Measurements from ENCODE around the gene TTLL12.

TTLL12 gene

DNA sequence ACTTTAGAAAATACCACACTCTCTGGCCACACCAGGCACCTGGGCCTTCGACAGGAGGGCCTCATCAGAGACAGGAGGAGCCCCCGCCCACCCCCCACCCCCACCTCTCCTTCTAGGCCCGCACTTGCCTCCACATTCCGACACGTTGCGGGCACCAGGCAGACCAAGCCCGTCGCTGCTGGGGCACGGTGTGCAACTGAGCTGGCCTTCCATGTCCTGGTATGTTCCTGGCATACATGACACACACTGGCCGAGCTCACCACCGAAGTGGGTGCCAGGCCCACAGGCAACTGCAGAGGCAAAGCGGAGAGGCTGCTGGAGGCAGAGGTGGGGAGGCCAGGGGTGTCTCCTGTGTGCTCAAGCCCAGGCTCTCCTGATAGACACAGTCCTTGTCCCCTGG, 27.0 kb upstream of the TTLL12 start:
- no peak for DNase-seq (ENCODE audit: low read depth)

DNA sequence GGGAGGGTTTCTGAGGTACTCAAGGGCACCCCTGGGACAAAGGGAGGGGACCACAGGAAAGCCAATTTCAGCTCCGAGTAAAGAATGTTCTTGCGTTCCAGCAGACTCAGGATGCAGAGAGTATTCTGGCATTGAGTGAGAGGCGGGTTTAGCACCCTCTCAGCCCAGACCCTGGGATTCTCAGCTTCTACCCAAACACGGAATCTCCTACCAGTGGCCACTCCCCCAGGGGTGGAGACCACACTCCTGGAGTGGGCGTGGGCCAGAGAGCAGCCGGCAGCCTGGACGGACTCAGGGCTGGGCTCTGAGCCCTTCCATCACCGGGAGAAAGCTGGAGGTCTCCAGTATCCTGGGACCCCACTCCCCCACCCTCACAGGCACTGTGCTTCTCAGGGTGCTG, 26.1 kb upstream of the TTLL12 start:
- no peak for DNase-seq (ENCODE audit: low read depth)

DNA sequence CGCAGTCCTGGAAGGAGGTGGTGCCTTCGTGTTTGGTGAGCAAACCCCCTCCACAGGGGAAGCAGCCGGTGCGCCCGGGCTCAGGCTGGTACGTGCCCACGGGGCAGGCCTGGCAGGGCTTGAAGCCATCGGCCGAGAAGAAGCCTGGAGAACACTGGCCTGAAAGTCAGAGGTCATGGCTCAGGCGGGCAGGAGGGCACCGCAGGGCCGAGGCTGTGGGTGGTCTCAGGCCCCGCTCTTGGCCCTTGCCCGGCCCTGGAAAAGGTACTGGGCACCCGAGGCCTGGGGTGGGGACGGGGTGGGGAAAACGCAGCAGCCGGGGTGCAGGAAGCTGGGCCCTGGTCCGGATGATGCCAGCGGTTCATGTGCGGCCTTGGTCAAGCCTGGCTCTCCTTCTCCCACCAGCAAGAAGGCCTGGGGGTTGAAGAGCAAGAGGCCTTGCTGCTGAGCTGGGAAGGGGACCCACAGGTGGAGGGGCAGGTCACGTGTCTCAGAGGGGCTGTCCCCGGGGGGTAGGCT, 25.6 kb upstream of the TTLL12 start:
- no peak for DNase-seq (ENCODE audit: low read depth)

DNA sequence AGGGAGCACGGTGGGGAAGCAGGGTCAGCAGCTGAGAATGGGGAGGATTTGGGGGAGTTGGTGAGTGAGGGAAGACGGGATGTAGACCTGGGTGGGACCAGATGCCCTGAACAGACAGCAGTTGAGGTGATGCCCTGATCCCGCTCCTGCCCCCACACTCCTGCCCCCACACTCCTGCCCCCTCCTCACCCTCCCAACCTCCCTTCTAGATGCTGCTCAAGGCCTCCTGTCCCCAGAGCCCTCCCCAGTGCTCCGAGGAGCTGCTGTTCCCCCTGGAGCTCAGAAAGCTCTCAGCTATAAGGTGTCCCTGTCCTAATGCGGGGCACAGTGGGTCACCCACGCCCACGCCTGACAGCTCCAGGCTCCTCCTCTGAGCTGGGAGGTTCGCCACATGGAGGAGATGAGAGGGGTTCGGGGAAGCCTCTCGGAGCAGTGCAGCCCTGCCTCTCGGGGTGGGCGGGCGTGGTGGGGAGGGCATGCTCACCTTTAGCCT, 25.1 kb upstream of the TTLL12 start:
- DNase-seq (ENCODE audit: low read depth) = no peak

DNA sequence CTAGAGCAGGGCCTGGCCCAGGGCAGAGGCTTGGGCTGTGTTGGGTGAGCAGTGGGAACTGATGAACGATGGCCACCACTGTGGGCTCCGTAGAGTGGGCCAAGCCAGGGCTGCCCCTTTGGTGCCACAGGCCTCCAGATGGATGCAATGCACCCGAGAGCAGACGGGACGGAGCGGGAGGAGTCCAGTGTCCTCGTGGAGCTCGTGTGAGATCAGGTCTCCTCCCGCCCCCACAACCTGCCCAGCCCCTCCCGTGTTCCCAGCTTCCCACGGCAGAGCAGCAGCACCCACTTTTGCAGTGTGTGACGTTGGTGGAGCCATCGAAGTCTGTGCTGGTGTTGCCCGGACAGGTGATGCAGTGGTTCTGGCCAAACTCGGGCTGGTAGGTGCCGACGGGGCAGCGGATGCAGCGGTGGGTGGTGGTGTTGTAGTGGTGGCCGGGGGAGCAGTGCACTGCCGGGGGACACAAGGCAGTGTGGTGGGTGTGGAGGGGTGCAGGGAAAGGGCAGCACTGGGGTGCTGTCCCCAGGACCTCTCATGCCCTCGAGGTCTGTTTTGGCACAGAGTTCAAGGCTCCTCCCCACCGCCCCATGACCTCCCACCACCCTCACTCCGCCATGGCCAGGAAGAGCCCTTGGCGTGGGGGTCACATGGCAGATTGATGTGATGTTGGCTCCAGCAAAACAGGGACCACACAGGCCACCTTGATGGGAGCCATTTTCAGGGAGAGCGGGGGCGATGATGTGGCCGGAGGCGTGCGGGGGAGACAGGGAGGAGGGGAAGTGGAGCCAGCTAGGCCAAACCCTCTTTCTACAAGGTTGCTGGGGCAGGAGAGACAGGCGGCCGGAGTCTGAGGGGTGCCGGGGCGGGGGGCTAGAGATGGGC, 23.9 kb upstream of the TTLL12 start:
- DNase-seq (ENCODE audit: low read depth) = no peak

DNA sequence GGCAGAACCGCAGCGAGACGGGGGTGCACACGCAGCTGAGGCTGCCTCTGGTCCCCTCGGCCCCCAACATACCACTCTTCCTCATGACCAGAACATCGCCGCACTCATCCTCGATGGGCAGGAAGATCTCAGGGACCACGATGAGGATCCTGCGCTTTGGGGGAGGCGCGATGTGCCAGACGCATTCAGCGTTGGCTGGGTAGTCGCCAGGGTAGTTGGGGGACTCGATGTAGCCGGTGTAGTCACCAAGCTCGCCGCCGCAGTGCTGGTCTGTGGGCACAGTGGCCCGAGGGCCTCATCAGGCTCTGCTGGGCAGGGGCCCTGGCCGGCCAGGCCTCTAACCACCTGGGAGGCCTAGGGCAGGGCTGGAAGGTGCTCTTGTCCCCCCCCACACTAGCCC, 23.0 kb upstream of the TTLL12 start:
- no peak for DNase-seq (ENCODE audit: low read depth)

DNA sequence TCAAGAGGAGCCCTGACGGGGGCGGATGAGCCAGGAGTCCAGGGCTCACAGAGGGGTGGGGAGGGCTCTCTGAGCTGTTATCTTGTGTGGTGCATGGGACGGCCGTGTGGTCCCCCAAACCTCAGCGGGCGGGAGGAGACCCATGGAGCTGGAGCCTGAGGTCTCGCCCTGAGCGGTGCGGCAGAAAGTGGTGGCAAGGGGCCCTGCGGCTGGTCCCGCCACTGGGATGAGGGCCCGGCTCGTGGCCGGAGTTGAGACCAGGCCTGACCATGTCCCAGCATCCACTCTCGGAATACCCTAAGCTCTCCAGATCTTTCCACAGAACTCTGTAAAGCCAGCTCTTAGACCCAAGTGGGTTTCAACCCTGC, 22.6 kb upstream of the TTLL12 start:
- no peak for DNase-seq (ENCODE audit: low read depth)

DNA sequence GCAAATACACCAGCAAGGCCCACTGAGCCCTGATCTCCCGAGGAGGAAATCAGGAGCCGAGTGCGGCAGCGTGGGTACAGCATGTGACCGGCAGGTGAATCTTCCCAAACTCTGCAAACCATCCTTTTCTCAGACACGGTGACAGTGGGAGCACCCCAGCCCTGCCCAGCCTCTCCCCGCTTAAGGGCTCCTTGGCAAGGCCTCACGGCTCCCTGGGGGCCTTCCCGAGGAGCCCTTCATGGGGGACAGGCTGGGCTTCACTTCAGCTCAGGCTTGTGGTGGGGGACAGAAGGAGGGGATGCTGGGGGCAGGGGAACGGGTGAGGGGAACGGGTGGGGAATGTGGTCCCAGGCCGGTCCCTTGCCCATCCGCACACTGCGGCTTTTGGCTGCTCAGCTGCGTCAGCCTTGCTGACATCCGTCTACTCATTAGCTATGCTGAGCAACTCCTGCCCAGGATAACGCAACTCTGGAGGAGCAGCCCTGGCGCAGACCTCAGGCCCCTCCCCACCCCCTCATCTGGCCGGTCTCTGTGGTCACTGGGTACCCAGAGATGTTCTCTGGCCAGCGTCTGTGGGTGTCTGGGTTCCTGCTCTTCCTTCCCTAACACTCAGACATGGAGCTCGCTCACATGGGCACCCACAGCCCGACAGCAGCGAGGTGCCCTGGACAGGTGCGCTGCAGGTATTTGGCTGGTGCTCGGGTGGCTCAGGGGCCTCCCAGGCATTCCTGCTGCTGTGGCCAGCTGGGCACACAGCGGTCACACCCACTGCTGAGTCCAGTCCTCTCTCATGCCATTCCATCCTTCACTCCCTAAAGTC, 22.0 kb upstream of the TTLL12 start:
- no peak for DNase-seq (ENCODE audit: low read depth)

DNA sequence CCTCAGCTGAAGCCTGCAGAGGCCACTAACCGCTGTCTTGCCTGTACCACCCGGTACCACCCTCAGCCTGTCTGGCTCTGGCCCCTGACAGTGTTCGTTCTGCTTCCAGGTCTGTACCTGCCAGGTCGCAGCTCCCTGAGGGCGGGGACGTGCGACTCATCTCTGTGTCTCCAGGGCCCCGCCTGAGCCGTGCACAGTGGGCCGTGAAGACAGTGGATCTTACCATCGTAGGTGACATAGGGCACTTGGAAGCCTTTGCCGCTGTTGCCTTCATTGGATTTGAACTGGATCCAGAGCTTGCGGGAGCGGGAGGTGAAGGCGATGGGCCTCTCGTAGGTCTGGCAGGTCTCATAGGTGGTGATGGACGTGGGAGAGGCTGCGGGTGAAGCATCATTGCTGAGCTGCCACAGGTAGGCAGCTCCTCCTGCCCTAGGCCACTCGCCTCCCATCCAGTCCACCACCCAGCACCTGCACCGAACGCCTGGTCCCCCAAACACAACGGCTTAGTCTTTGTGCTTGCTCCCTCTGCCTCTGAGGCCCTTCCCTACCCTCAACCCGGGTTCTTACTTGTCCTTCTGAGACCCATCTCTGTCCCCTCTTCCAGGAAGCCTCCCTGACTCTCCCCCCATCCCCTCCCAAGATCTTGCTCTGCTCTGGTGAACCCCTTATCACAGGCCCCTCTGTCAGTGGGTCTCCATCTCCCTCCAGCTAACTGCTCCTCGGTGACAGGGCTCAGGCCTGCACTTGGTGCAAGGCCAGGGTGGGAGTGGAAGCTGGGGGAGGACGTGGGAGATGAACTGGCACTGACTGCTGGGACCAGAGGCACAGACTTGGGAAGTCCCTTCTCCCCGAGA, 21.1 kb upstream of the TTLL12 start:
- DNase-seq (ENCODE audit: low read depth) = no peak

DNA sequence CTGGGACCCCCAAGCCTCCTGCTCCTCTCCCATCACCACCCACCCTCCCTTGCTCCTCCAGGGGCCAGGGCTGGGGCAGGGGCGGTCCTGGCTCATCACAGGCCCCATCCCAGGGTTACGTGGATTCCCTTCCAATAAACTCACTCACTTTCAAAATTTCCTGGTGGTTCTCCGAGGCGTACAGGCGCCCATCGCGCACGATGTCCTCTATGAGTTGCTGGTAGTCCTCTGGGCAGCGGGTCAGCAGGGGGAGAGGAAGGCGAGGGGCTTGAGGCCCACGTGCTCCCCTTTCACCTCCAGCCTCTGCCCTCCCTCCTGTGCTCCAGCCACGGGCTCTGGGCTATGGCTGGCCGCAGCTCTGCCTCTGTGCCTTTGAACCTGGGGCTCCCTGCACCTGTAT, 20.5 kb upstream of the TTLL12 start:
- no peak for DNase-seq (ENCODE audit: low read depth)

DNA sequence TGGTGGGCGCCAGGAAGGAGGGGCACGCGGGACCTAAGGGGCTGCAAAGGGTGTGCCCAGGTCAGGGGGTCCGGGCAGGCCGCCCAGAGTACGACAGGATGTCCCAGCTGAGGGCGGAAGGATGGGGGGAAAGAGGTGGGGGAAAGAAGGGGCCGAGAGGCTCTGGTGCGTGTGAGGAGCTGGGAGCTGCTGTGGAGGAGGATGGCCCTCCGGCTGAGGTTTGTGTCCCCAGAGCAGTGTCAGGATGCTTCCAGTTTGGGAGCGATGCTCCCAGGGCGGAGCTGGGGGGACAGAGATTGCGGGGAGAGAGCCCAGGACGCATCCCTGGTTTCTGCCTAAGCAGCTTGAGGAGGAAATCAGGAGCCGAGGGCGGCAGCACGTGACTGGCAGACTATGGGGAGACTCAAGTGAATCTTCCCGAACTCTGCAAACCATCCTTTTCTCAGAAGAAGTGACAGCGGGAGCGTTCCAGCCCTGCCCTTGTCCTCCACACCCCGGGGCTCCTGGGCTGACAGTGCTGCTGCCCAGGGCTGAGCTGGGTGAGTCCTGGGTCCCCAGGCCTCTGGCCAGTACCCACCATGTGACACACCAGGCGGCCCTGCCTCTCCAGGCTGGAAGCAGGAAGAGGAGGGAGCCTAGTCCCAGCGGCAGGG, 19.7 kb upstream of the TTLL12 start:
- DNase-seq (ENCODE audit: low read depth) = no peak

DNA sequence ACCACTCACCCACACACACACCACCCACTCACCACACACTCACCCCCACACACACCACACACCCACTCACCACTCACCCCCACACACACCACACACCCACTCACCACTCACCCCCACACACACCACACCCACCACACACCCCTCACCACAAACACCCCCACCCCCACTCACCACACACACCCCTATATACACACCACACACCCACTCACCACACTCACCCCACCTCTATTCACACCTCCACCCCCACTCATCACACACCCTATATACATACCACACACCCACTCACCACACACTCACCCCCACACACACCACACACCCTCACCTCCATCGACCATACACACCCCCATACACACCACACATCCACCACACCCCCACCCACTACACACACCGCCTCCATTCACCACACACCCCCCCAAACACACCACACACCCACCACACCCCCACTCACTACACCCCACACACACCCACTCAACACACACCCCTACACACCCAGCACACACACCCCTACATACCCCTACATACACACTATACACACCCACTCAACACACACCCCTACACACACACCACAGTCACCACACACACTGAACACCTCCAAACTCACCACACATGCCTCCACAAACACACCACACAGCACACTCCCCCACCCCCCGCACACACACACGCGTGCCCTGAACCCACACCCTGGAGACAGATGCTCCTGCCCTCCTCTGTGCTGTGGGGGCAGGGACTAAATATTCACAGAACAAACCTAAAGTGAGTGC, 19.0 kb upstream of the TTLL12 start:
- no peak for DNase-seq (ENCODE audit: low read depth)

DNA sequence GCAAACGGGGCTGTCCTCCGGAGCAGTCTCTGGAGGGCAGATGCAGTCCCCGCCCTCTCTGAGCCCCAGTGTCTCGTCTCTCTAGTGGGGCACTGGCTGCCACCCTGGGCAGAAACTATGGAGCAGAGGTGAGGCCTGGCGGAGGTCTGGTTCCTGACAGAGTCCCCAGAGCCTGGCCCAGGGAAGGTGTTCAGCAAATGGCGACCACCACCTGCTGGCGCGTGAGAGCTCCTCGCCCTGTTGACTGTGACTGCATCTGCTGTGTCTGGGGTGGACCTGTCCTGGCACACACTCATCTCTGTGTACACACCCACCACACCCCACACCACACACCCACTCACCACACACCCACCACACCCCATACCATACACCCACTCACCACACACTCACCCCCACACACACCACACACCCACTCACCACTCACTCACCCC, 18.3 kb upstream of the TTLL12 start:
- no peak for DNase-seq (ENCODE audit: low read depth)

DNA sequence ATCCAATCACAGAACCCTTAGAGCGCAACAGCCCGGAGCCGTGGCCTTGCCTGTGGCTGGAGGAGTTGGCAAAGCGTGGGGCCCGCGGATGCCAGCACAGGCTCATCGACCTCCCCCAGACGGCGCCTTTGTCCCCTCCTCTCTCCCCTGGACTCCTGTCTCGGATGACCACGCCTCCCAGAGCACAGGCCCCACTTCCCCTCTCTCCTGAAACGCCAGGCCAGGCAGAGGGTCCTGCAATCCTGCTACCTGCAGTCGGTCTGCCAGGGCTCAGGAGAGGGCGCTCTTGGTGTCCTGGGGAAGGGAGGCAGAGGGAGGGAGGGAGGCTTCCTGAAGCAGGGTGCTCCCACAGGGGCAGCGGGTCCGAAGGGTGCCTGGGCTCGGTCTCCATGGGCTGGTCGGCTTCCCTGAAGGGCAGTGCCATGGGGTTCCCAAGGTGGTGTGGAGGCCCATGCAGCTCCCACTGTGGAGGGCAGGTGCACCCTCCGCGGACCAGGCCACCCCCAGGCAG, 16.6 kb upstream of the TTLL12 start:
- no peak for DNase-seq (ENCODE audit: low read depth)

DNA sequence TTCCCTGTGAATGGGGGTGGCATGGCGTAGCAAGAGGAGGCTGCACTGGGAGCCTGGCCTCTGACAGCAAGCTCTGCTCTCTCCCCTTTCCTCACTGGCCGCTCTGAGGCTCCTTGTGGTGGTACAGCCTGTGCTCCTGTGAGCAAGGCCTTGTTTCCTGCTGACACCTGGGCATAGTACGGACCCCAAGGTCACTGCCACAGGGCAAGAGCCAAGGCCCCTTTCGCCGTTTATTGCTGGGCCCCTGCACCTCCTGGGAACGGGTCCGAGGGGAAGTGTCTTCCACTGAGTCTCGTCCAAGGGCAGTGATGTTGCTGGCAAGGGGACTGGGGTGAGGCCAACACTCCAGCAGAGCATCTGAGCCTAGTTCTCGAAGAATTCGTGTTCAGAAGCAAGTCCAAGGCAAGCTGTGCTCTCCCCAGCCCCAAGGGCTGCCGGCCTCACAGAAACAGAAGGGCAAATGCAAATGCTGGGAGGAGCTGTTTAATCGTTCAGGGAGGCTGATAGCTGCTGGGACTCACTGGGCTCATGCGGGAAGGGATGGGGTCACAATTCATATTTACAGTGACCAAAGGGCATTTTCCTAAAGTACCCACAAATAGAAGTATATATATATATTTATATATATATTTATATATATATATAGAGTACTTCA, 15.9 kb upstream of the TTLL12 start:
- no peak for DNase-seq (ENCODE audit: low read depth)

DNA sequence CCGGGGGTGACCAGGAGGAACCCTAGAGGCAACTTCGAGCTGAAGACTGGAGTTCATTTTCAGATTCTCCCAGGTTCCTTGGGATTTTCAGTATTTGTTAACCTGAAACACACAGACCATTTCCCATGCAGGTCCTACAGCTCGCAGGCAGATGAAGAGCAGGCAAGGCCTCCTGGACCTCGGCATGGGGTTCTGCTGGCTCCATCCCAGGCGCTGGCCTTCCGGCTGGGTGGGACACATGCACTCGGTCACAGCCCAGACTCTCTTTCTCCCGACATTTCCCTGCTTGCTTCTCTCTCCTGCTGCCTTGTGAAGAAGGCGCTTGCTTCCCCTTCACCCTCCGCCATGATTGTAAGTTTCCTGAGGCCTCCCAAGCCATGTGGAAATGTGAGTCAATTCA, 15.4 kb upstream of the TTLL12 start:
- DNase-seq (ENCODE audit: low read depth) = no peak

DNA sequence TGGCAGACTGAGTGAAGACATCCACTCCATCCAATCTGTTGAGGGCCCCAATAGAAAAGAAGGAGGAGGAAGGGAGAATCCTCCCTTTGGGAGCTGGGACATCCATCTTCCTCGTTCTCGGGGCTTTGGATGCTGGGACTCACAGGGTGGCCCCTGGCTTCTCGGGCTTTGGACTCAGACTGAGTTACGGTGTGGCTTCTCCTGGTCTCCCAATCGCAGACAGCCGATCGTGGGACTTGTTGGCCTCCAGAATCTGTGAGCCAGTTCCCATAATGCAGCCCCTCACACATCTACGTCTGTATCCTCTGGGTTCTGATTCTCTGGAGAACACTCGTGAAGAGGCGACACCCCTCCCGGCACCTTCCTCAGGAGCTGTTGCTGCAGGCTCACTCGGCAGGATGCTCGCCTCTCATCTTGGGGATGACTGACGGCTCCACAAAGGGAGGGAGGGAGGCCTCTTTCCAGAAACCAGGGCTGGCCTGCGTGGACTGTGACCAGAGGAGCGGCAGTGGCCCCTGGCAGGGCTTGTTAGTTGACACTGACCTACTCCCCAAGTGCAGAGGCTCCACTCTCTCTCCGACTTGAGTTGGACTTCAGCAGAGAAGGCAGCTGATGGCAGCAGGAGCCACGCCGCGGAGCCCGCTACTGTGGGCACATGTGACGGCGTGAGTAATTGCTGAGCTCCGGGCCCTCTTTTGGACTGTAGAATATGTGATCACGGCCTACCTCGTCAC, 14.7 kb upstream of the TTLL12 start:
- no peak for DNase-seq (ENCODE audit: low read depth)

DNA sequence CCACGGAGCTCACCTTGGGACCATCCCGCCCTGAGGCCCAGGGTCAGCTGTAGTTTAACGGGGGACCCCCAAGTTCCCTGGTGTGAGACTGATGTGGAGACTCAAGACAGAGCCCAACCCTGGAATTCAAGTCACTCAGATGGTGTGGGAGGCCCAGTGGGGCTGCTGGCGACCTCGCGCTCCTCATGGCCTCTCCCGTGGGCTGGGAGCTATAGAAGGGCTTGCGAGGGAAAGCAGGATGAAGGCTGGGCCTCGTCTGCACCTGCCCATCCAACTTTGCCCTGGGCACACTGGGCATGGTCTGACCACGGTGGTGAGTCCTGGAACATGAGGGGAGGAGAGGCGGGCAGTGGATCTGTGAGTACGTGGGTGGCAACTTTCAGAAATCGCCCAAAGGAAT, 13.6 kb upstream of the TTLL12 start:
- no peak for DNase-seq (ENCODE audit: low read depth)

DNA sequence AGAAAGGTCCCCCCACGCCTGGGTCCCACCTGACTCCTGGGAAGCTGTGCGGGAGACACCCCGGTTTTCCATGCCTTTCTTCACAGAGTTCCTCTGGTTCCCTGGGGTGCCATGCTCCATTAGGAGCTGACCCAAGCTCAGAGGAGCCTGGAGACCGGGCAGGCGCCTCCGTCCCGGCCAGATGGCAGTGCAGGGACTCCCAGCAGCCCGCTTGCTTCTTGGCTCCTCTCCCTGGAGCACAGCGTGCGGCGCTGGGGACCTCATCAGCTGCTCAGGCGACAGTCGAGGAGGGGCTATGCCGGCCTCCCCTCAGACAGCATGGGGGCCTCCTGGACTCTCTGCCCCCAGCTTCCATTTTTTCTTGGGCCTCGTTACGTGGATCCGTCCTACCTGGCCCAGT, 13.1 kb upstream of the TTLL12 start:
- no peak for DNase-seq (ENCODE audit: low read depth)
